Ishikawa (cell line): ENCODE measurements around the gene ZNF764.

Experiments
- EP300 ChIP-seq: IDR thresholded peaks from 2 replicates; pipeline ENCODE4 v1.6.1; 2012; ENCODE audit warnings: borderline replicate concordance
- RAD21 ChIP-seq: IDR thresholded peaks from 2 replicates; pipeline ENCODE4 v1.6.1; 2012; ENCODE audit warnings: low read depth
- REST ChIP-seq: IDR thresholded peaks from 2 replicates; pipeline ENCODE4 v1.6.1; 2012; ENCODE audit warnings: low read depth, mild to moderate bottlenecking
- YY1 ChIP-seq: IDR thresholded peaks from 2 replicates; pipeline ENCODE4 v1.6.1; 2012; ENCODE audit warnings: low read depth

- no peak for TF ChIP-seq RAD21
- TF ChIP-seq YY1 = no peak
- no peak for TF ChIP-seq REST
- TF ChIP-seq EP300 = no peak
Observed at GRCh38 chr16:30528799-30529457, 29.2 kb downstream of the ZNF764 start.
